Bronchial epithelial cell (primary cell): Measurements from ENCODE around the gene SENP3. TPM values are rescaled to one million over a fixed set of nuclear protein-coding genes. Genes with fewer than 3 reads are reported as not detected.
A peak's percentile ranks its signal among the peaks of the same experiment; 100 is the strongest.

Source experiments
- DNase-seq: peaks from one replicate; pipeline ENCODE4 v3.0.0-alpha.2; 2010; ENCODE audit warnings: low read depth
- FAIRE-seq: peaks from 2 replicates; lab custom pipeline; 2011; peaks lifted over from hg19 to GRCh38; lab: Jason Lieb, UNC
- H3K27me3 ChIP-seq: 2 replicates; pipeline ENCODE4 v1.5.1; 2011; ENCODE audit warnings: low read length; ENCODE audit not compliant: control insufficient read depth, insufficient read depth
- H3K36me3 ChIP-seq: 2 replicates; pipeline ENCODE4 v1.5.1; 2011; ENCODE audit warnings: low read length; ENCODE audit not compliant: control insufficient read depth, insufficient read depth
- H3K4me3 ChIP-seq: 2 replicates; pipeline ENCODE4 v1.5.1; 2011; ENCODE audit warnings: mild to moderate bottlenecking, low read depth, low read length, control low read depth
- CTCF ChIP-seq: IDR thresholded peaks from 2 replicates; pipeline ENCODE4 v1.5.1; 2011; ENCODE audit warnings: mild to moderate bottlenecking, moderate library complexity, low read length, control low read depth, inconsistent platforms; ENCODE audit not compliant: insufficient read depth, severe bottlenecking
- total RNA-seq: library from RNA; depleted of rRNA; stranded (reverse); fragments of >200 nt; gene quantifications from 2 replicates; pipeline ENCODE4 v1.2.1, GENCODE V29; 2014

The SENP3 gene
- total RNA-seq, 1 donor from 2014 or later: 129 TPM

- DNase-seq (no peak), FAIRE-seq (no peak)
- Histone ChIP-seq H3K4me3 (no peak overlapping the region), H3K36me3 (peaks cover 39% of the 10 kb centered on the region), H3K27me3 (no peaks in the 10 kb centered on the region)
- TF ChIP-seq CTCF: no peak
These were observed 13.8 kb downstream of the SENP3 start for GRCh38 chr17:7575481-7575883.

- no peak for FAIRE-seq
- H3K36me3 ChIP-seq: peaks cover 40% of the 10 kb centered on the region
- TF ChIP-seq CTCF: no peak
- no peak for DNase-seq
- no peak overlapping the region for H3K4me3 ChIP-seq
- H3K27me3 ChIP-seq: no peaks in the 10 kb centered on the region
These were observed 14.2 kb downstream of the SENP3 start for GRCh38 chr17:7575959-7576358.

DNA sequence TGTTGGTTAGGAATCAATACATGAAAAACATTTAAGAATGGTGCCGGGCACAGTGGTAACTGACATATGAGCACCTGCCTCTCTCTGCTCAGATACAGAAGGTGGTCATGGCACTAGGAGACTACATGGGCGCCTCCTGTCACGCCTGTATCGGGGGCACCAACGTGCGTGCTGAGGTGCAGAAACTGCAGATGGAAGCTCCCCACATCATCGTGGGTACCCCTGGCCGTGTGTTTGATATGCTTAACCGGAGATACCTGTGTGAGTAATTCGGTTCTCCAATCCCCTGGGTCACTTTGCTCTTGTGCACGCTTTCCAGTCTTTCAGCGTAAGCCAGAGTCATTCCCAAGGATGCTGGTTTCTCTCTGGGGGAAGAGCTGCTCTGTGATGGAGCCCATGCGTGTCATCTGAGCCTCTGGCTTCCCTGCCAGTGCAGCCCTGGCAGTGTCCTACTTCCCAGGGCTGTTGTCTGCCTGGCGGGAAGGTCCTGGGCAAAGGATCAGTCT is 14.8 kb downstream of the SENP3 start:
- FAIRE-seq: no peak

DNA sequence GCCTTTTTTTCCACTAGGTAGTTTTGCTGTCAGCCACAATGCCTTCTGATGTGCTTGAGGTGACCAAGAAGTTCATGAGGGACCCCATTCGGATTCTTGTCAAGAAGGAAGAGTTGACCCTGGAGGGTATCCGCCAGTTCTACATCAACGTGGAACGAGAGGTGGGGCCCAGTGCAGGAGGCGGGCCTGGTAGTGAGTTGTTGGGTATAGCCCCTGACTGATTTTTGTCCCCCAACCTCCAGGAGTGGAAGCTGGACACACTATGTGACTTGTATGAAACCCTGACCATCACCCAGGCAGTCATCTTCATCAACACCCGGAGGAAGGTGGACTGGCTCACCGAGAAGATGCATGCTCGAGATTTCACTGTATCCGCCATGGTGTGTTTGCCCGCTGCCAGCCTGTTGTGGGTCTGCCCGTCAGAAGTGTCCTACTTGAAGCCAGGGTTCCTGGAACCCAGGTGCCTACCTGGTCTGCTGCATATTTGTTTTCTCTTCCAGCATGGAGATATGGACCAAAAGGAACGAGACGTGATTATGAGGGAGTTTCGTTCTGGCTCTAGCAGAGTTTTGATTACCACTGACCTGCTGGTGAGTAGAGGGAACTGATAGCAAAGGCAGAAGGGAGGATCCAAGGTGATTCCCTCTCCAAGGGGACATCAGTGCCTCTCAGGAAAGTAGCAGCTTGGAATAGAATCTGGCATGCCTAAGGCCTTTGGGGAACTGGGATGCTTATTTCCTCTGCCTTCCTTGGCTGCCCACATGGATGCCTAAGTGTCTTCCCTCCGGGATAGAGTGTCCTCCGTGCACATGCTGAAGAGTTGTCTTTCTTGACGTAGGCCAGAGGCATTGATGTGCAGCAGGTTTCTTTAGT is 15.8 kb downstream of the SENP3 start:
- Histone ChIP-seq H3K27me3 (no peaks in the 10 kb centered on the region), H3K36me3 (peaks cover 40% of the 10 kb centered on the region), H3K4me3 (no peak overlapping the region)
- DNase-seq (no peak), FAIRE-seq (peak; percentile 76)
- TF ChIP-seq CTCF: no peak

More for the DNA sequence above, 14.8 kb downstream of the SENP3 start:
- TF ChIP-seq CTCF: no peak
- no peak for DNase-seq
- Histone ChIP-seq H3K36me3 (peaks cover 38% of the 10 kb centered on the region), H3K4me3 (no peak overlapping the region), H3K27me3 (no peaks in the 10 kb centered on the region)

DNA sequence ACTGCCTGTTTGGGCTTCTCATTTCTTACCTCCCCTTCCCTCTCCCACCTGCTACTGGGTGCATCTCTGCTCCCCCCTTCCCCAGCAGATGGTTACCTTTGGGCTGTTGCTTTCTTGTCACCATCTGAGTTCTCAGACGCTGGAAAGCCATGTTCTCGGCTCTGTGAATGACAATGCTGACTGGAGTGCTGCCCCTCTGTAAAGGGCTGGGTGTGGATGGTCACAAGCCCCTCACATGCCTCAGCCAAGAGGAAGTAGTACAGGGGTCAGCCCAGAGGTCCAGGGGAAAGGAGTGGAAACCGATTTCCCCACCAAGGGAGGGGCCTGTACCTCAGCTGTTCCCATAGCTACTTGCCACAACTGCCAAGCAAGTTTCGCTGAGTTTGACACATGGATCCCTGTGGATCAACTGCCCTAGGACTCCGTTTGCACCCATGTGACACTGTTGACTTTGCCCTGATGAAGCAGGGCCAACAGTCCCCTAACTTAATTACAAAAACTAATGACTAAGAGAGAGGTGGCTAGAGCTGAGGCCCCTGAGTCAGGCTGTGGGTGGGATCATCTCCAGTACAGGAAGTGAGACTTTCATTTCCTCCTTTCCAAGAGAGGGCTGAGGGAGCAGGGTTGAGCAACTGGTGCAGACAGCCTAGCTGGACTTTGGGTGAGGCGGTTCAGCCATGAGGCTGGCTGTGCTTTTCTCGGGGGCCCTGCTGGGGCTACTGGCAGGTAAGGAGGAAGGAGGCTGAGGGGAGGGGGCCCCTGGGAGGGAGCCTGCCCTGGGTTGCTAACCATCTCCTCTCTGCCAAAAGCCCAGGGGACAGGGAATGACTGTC is 17.5 kb downstream of the SENP3 start, which contains the start of gene CD68:
CD68 (plus strand) TSS at position 638 of the 833 bp plus-strand sequence; CDS start at position 678, 40 bp downstream.
- Histone ChIP-seq H3K27me3 (no peaks in the 10 kb centered on the region), H3K36me3 (peaks cover 35% of the 10 kb centered on the region), H3K4me3 (peak within 1 kb of the TSS; percentile 1)
- peak; percentile 98 for DNase-seq
- peak; percentile 86 for FAIRE-seq
- TF ChIP-seq CTCF: no peak
